Upper lobe of left lung (tissue), 4 donors: ENCODE results near the gene PVALB.

Experiments used
- CTCF ChIP-seq, 6 experiments: fragments of 450-650 bp in 4 of 6; fragments of 200-600 bp in 2 of 6; sonication (generic) in 2 of 6; IDR thresholded peaks; one replicate each; pipeline ENCODE4 v1.5.1; 2016 to 2019; ENCODE audit warnings: antibody characterized with exemption in 6 of 6
- EP300 ChIP-seq, 4 donors: sonication (generic); formaldehyde crosslinking; IDR thresholded peaks; one replicate each; pipeline ENCODE4 v1.5.1; 2017; ENCODE audit warnings: antibody characterized with exemption in 4 of 4, control low read depth in 2 of 4
- POLR2A ChIP-seq, 4 donors: fragments of 450-650 bp; IDR thresholded peaks; one replicate each; pipeline ENCODE4 v1.5.1; 2016 to 2017; ENCODE audit warnings: antibody characterized with exemption in 4 of 4, mild to moderate bottlenecking in 2 of 4
- POLR2AphosphoS5 ChIP-seq, 2 donors: sonication (generic); formaldehyde crosslinking; IDR thresholded peaks; one replicate each; pipeline ENCODE4 v1.5.1; 2017; ENCODE audit warnings: antibody characterized with exemption in 2 of 2

GRCh38 chr22:36759481-36760159, 57.2 kb downstream of the PVALB start:
- TF ChIP-seq POLR2A (IDR thresholded peaks at IDR 0.05) (no peak), CTCF (IDR thresholded peaks at IDR 0.05) (no peak), POLR2AphosphoS5 (IDR thresholded peaks at IDR 0.05) (no peak), EP300 (IDR thresholded peaks at IDR 0.05) (no peak)
